K562 (cell line): ENCODE results near the gene TRMT112. TPM values are rescaled to one million over a fixed set of nuclear protein-coding genes. Genes with fewer than 3 reads are reported as not detected.

Source experiments
- BRD4 ChIP-seq: fragments of 200-600 bp; sonication (generic); IDR thresholded peaks from 2 replicates; pipeline ENCODE4 v1.6.1; 2017; ENCODE audit warnings: inconsistent platforms
- CREB1 ChIP-seq, 2 experiments: sonication (generic) in 1 of 2; formaldehyde crosslinking in 1 of 2; IDR thresholded peaks; 2 replicates each; pipeline versions ENCODE4 v1.6.1 to v1.8.0; 2012 to 2022; ENCODE audit warnings: inconsistent platforms in 1 of 2, mild to moderate bottlenecking in 1 of 2, missing genetic modification reagents in 1 of 2, moderate library complexity in 1 of 2
- CUX1 ChIP-seq: fragments of 200-800 bp; sonication (Bioruptor generic); IDR thresholded peaks from 2 replicates; pipeline ENCODE4 v1.6.1; 2016; ENCODE audit warnings: missing genetic modification characterization, missing compliant biosample characterization
- GATAD2B ChIP-seq: fragments of 450-650 bp; IDR thresholded peaks from 2 replicates; pipeline ENCODE4 v1.6.1; 2017; ENCODE audit warnings: mild to moderate bottlenecking, borderline replicate concordance
- GTF2E2 ChIP-seq: fragments of 200-800 bp; sonication (Bioruptor generic); IDR thresholded peaks from 2 replicates; pipeline ENCODE4 v1.6.1; 2016; ENCODE audit warnings: missing genetic modification characterization, missing compliant biosample characterization
- HMBOX1 ChIP-seq: sonication (generic); IDR thresholded peaks from 2 replicates; pipeline ENCODE4 v1.6.1; 2016
- IFI16 ChIP-seq: fragments of 250-450 bp; sonication (Bioruptor Pico); IDR thresholded peaks from 2 replicates; pipeline ENCODE4 v2.1.2; 2022; ENCODE audit warnings: mild to moderate bottlenecking, inconsistent platforms
- MTA3 ChIP-seq: fragments of 450-650 bp; formaldehyde crosslinking; IDR thresholded peaks from 2 replicates; pipeline ENCODE4 v1.6.1; 2017; ENCODE audit warnings: mild to moderate bottlenecking, borderline replicate concordance
- NEUROD1 ChIP-seq: fragments of 150-350 bp; IDR thresholded peaks from 2 replicates; pipeline ENCODE4 v1.6.1; 2014; ENCODE audit warnings: borderline replicate concordance, low read length, low read depth; ENCODE audit not compliant: partially characterized antibody
- NR3C1 ChIP-seq: sonication (generic); formaldehyde crosslinking; IDR thresholded peaks from 2 replicates; pipeline ENCODE4 v1.8.1; 2022; ENCODE audit warnings: missing genetic modification reagents
- PHF8 ChIP-seq: fragments of 200-600 bp; sonication (generic); IDR thresholded peaks from 2 replicates; pipeline ENCODE4 v1.6.1; 2012; ENCODE audit warnings: mixed run types, mild to moderate bottlenecking, inconsistent platforms, low read length, moderate library complexity, borderline replicate concordance
- SRSF7 ChIP-seq: fragments of 200-400 bp; formaldehyde crosslinking; optimal IDR thresholded peaks from 2 replicates; pipeline ENCODE3; 2017; ENCODE audit warnings: mild to moderate bottlenecking, low read depth, low read length
- XRCC5 ChIP-seq: fragments of 200-400 bp; formaldehyde crosslinking; IDR thresholded peaks from 2 replicates; pipeline ENCODE4 v1.6.1; 2017; ENCODE audit warnings: low read depth, mild to moderate bottlenecking, low read length
- ZHX1 ChIP-seq: fragments of 150-350 bp; conservative IDR thresholded peaks from 2 replicates; pipeline ENCODE4 v1.6.1; 2014; ENCODE audit warnings: low read length
- ZNF12 ChIP-seq: sonication (generic); formaldehyde crosslinking; IDR thresholded peaks from 2 replicates; pipeline ENCODE4 v1.4.0; 2020; ENCODE audit warnings: mild to moderate bottlenecking, missing genetic modification reagents
- ZNF561 ChIP-seq: fragments of 450-650 bp; formaldehyde crosslinking; conservative IDR thresholded peaks from 2 replicates; pipeline ENCODE4 v1.4.0; 2020; ENCODE audit warnings: mild to moderate bottlenecking, moderate library complexity
- ZNF707 ChIP-seq: fragments of 250-450 bp; sonication (Bioruptor Pico); conservative IDR thresholded peaks from 2 replicates; pipeline ENCODE4 v1.8.0; 2022; ENCODE audit warnings: inconsistent platforms, mild to moderate bottlenecking, moderate library complexity
- polyA plus RNA-seq, 8 experiments: library from polyadenylated mRNA; depleted of rRNA in 4 of 8; stranded (reverse) in 5 of 8; unstranded in 3 of 8; fragments of >200 nt; fragmentation: Nextera tagmentation in 2 of 8; fragmentation: Illumina TruSeq in 1 of 8; extraction: Ambion mirVana in 2 of 8; extraction: Trizol in 1 of 8; gene quantifications; 2 replicates each; pipeline versions ENCODE4 v1.2.1 to v1.2.3, GENCODE V29; 2011 to 2014; ENCODE audit warnings: inconsistent platforms in 1 of 8, missing spikeins in 1 of 8
- total RNA-seq, 7 experiments: library from RNA; depleted of rRNA in 6 of 7; stranded (reverse); fragments of >200 nt in 6 of 7; fragmentation: Illumina TruSeq in 2 of 7; extraction: Trizol in 2 of 7; gene quantifications; 2 replicates each; pipeline versions ENCODE4 v1.2.1 to v1.2.3, GENCODE V29; 2011 to 2021; ENCODE audit warnings: low replicate concordance in 1 of 7
- TF ChIP-seq, protein P1 (sequence below): fragments of 250-450 bp; sonication (Bioruptor Pico); IDR thresholded peaks from 2 replicates; pipeline ENCODE4 v1.8.0; 2021; ENCODE audit warnings: moderate library complexity, mild to moderate bottlenecking, inconsistent platforms

TRMT112 gene
- total and polyA plus RNA-seq, 9 of the 15 experiments (the other 6 are each of a cell fraction or from before 2014, with no cell fraction given): 162 to 444 (median 300) TPM

DNA sequence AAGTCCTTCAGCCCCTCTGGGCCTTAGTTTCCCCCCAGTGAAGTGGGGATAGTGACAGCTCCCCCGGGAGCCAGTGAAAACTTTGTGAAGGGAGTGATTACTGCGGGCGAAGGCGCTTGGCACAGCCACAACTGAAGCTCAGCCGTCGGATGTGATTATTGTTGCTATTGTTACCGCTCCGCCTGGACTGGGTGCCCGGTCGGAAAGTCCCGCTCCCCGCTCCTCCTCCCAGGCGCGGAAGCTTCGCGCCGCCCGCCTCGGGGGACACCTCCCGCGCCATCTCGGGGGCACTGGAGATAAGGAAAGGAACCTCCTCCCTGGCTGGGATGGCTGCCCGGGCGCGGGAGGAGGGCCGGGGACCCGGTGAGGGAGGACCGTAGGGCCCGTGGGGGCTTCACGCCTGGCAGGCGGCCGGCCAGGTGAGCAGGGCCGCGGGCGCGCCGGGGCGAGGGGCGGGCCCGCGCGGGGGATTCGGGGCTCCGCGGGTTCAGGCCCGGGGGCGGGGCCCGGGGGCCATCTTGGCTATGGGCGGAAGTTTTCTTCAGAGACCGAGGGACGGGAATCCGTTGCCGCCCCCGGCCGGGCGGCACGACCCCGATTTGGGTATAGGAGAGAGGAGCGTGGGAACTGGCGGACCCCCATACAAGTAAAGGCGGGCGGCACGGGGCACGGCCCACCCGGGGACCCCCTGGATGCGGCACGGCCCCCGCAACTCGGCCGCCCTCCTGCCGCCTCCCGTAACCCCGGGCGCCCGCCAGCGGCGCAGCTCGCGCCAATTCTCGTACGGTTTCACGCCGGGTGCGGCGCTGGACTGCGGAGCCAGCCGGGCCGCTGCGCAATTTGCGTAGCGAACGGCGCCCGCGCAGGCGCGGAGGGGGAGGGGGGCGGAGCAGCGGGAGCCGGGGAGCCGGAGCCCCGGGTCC is 32.1 kb downstream of the TRMT112 start, which contains the start of gene GPR137 (continued):
- TF ChIP-seq PHF8 (peak; percentile 62; the same call in 1 of the 2 replicates), ZNF12 (CRISPR knock-in tag) (no peak), CUX1 (CRISPR knock-in tag) (no peak), GATAD2B (0 out of 2 replicates have a peak, but pooled peaks have one; percentile 87), BRD4 (no peak), IFI16 (CRISPR knock-in tag) (no peak), XRCC5 (peak; percentile 0; the same call in 1 of the 2 replicates), ZNF707 (no peak), ZHX1 (no peak), GTF2E2 (tag) (peak; percentile 80; the same call in 1 of the 2 replicates), ZNF561 (CRISPR knock-in tag) (no peak), NR3C1 (CRISPR knock-in tag) (no peak), NEUROD1 (no peak), MTA3 (peak; percentile 62; the same call in 1 of the 2 replicates), HMBOX1 (no peak), SRSF7 (peak; percentile 69), CREB1 (IDR thresholded peaks at IDR 0.05) (0 out of 2 replicates have a peak, but pooled peaks have one; percentile 9), CREB1 (CRISPR knock-in tag; IDR thresholded peaks at IDR 0.05) (no peak; the same call in 1 of the 2 replicates)
- TF ChIP-seq, protein P1, sequence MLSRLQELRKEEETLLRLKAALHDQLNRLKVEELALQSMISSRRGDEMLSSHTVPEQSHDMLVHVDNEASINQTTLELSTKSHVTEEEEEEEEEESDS (CRISPR knock-in tag): no peak
